HUES6 (cell line): ENCODE measurements around the gene THOC2.
"Not testable (repeated sequence)": the region's sequence is repeated elsewhere in the genome, so short reads cannot be mapped to it uniquely, and the experiment has no call there.

ENCODE experiments used
- H3K27ac ChIP-seq: 2 replicates; pipeline ENCODE4 v1.7.0; 2013; ENCODE audit warnings: low read depth, mild to moderate bottlenecking, low read length, inconsistent platforms
- H3K27me3 ChIP-seq: 2 replicates; pipeline ENCODE4 v1.6.1; 2013; ENCODE audit warnings: low read length; ENCODE audit not compliant: control insufficient read depth, insufficient read depth
- H3K36me3 ChIP-seq: 2 replicates; pipeline ENCODE4 v1.6.1; 2013; ENCODE audit warnings: low read length; ENCODE audit not compliant: control insufficient read depth, insufficient read depth
- H3K4me1 ChIP-seq: 2 replicates; pipeline ENCODE4 v1.6.1; 2013; ENCODE audit warnings: low read length; ENCODE audit not compliant: control insufficient read depth, insufficient read depth
- H3K4me3 ChIP-seq: 2 replicates; pipeline ENCODE4 v1.5.1; 2013; ENCODE audit warnings: low read depth, low read length
- H3K9ac ChIP-seq: one replicate; pipeline ENCODE4 v1.6.1; 2013; ENCODE audit warnings: mild to moderate bottlenecking, low read length
- H3K9me3 ChIP-seq: 2 replicates; pipeline ENCODE4 v1.6.1; 2013; ENCODE audit warnings: low read depth, low read length; ENCODE audit not compliant: control insufficient read depth, insufficient read depth

Gene THOC2

GRCh38 chrX:123735137-123735536, 2.3 kb upstream of the THOC2 start:
- not testable (repeated sequence) for H3K9ac ChIP-seq, H3K9me3 ChIP-seq

DNA sequence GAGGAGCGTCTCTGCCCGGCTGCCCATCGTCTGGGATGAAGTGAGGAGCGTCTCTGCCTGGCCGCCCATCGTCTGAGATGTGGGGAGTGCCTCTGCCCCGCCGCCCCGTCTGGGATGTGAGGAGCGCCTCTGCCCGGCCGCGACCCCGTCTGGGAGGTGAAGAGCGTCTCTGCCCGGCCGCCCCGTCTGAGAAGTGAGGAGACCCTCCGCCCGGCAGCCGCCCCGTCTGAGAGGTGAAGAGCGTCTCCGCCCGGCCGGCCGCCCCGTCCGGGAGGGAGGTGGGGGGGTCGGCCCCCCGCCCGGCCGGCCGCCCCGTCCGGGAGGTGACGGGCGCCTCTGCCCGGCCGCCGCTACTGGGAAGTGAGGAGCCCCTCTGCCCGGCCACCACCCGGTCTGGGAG, 1.2 kb upstream of the THOC2 start:
- not testable (repeated sequence) for H3K27me3 ChIP-seq

More at GRCh38 chrX:123735137-123735536, 2.3 kb upstream of the THOC2 start:
- not testable (repeated sequence) for H3K27ac ChIP-seq, H3K4me1 ChIP-seq, H3K4me3 ChIP-seq, H3K36me3 ChIP-seq, H3K27me3 ChIP-seq

DNA sequence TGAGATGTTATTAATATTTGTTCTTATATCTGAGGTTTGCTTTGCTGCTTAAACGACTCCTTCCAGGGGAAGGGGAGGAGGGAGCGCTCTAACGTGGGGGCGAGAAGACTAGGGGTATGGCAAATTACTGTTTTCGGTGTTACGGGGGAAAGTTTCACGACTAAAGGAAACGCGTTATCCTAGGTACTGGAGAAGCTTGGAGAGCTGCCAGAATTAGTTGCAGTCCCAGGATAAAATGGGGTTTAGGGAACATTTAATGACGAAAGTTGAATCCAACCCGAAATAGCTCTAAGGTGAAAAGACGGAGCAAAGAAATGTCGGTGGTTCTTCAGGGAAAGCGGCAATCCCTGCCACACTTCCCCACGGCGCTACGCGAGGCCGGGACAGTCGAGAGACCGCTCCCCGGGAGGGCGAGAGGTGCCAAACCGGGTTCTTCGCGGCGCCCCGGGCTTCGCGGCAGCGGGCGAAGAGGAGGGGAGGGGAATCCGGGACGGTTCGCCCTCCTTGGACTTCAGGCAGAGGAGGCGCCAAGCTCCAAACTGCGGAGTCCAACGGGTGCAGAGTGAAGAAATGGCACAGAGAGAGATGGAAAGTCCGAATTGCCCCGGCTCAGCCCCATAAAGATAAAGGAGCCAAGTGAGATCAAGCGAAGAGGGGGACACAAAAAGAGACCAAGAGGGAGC, 724 bp downstream of the THOC2 start:
- Histone ChIP-seq H3K36me3 (no peaks in the 10 kb centered on the region), H3K27ac (peak overlapping the region; percentile 80; the same call in 1 of the 2 replicates), H3K4me3 (peak overlapping the region; percentile 89), H3K9ac (peak overlapping the region; percentile 94), H3K4me1 (no peaks in the 10 kb centered on the region), H3K9me3 (peaks cover 6% of the 10 kb centered on the region; the same call in 1 of the 2 replicates), H3K27me3 (no peaks in the 10 kb centered on the region)

More for the DNA sequence above, 1.2 kb upstream of the THOC2 start:
- H3K9ac ChIP-seq, H3K4me1 ChIP-seq, H3K9me3 ChIP-seq, H3K36me3 ChIP-seq, H3K27ac ChIP-seq, H3K4me3 ChIP-seq: not testable (repeated sequence)

DNA sequence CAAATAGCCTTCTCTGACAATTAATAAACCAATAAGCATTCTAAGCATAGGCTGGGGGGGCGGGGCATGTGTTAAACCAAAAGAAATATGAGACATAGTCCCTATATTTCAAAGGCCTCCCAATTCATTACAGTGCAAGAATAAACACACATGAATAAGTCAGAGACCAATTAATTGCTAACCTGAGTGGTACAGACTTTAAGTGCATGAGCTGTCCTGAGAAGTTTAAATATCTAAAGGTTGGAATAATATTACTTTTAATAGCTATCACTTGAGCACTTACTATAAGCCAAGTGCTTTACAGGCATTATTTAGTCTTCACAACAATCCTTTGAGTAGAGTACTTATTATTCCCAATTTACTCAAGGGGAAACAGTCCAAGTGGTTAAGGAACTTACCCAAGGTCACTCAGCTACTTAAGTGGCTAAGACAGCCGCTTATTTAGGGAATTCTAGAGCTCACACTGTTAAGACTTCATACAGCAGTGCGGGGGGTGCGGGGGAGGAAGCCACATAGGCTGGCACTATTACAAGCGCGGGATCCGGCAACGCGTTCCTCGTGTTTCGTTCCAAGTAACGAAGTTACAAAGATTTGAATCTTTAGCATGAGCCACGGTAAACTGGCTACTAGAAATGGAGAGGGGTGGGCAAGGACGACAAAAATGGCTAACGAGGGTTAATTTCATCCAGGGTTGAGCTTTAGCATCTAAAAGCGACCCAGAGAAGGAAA, 1.4 kb downstream of the THOC2 start:
- Histone ChIP-seq H3K27ac (peak overlapping the region; percentile 80; the same call in 1 of the 2 replicates), H3K4me1 (no peaks in the 10 kb centered on the region), H3K4me3 (peak overlapping the region; percentile 89), H3K9me3 (peaks cover 6% of the 10 kb centered on the region; the same call in 1 of the 2 replicates), H3K9ac (peak overlapping the region; percentile 94), H3K36me3 (no peaks in the 10 kb centered on the region), H3K27me3 (no peaks in the 10 kb centered on the region)

GRCh38 chrX:123728554-123728953, 4.3 kb downstream of the THOC2 start:
- Histone ChIP-seq H3K4me1 (no peaks in the 10 kb centered on the region), H3K9ac (no peak overlapping the region), H3K9me3 (peaks cover 6% of the 10 kb centered on the region; the same call in 1 of the 2 replicates), H3K27ac (no peak overlapping the region), H3K27me3 (no peaks in the 10 kb centered on the region), H3K36me3 (no peaks in the 10 kb centered on the region), H3K4me3 (no peak overlapping the region)

GRCh38 chrX:123728016-123728415, 4.8 kb downstream of the THOC2 start:
- no peak overlapping the region for H3K4me3 ChIP-seq
- H3K4me1 ChIP-seq = no peaks in the 10 kb centered on the region
- H3K27ac ChIP-seq = no peak overlapping the region
- H3K9ac ChIP-seq = no peak overlapping the region
- no peaks in the 10 kb centered on the region for H3K27me3 ChIP-seq
- peaks cover 1% of the 10 kb centered on the region; the same call in 1 of the 2 replicates for H3K9me3 ChIP-seq
- H3K36me3 ChIP-seq = no peaks in the 10 kb centered on the region

DNA sequence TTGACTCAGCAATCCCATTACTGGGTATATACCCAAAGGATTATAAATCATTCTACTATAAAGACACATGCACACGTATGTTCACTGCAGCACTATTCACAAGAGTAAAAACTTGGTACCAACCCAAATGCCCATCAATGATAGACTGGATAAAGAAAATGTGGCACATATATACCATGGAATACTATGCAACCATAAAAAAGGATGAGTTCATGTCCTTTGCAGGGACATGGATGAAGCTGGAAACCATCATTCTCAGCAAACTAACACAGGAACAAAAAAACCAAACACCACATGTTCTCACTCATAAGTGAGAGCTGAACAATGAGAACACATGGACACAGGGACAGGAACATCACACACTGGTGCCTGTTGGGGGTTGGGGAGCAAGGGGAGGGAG, 10.7 kb downstream of the THOC2 start:
- not testable (repeated sequence) for H3K27me3 ChIP-seq, H3K9ac ChIP-seq

DNA sequence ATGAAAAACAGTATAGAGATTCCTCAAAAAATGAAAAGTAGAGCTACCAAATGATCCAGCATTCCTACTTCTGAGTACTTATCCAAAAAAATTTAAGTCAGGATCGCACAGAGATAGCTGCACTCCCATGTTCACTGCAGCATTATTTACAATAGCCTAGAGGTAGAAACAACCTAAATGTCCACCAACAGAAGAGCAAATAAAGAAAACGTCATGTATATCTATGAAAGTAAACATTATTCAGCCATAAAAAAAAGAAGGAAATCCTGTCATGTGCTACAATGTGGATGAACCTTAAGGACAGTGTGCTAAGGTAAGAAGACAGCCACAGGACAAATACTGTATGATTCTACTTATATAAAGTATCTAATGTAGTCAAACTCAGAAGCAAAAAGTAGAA, 12.4 kb downstream of the THOC2 start:
- H3K9ac ChIP-seq = no peak overlapping the region
- H3K27ac ChIP-seq = no peak overlapping the region
- H3K27me3 ChIP-seq = no peaks in the 10 kb centered on the region
- no peak overlapping the region for H3K4me3 ChIP-seq
- no peaks in the 10 kb centered on the region for H3K36me3 ChIP-seq
- peaks cover 3% of the 10 kb centered on the region; the same call in 1 of the 2 replicates for H3K9me3 ChIP-seq
- no peaks in the 10 kb centered on the region for H3K4me1 ChIP-seq

More for the DNA sequence above, 10.7 kb downstream of the THOC2 start:
- not testable (repeated sequence) for H3K4me1 ChIP-seq, H3K36me3 ChIP-seq, H3K4me3 ChIP-seq, H3K27ac ChIP-seq, H3K9me3 ChIP-seq

DNA sequence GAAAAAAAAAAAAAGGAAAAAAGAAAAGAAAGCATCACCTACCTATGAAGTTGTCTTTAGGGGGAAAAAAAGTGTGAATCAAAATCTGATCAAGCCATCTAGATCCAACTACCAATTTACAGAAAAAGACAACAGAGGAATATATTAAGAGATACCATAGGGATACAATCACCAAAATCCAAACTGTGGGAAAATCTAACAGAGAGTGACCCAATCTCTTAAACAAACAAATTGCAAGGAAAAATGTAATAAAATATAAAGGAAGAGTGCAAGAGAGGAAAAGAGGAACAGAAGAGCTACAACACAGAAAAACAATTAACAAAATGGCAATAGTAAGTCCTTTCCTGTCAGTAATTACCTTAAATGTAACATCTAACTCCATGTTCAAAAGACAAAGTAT, 19.0 kb downstream of the THOC2 start:
- no peak overlapping the region for H3K4me3 ChIP-seq
- H3K27ac ChIP-seq = no peak overlapping the region

DNA sequence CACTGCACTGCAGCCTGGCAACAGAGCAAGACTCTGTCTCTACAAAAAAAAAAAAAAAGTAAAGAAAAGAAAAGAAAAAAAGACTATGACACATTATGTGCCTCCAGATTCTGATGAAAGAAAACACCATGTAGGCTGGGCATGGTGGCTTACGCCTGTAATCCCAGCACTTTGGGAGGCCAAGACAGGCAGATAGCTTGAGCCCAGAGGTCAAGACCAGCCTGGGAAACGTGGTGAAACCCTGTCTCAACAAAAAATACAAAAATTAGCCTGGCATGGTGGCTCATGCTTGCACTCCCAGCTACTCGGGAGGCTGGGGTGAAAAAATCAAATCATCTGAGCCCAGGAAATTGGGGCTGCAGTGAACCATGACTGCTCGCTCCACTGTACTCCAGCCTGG, 19.4 kb downstream of the THOC2 start:
- H3K27me3 ChIP-seq = no peaks in the 10 kb centered on the region
- no peak overlapping the region for H3K27ac ChIP-seq
- no peak overlapping the region for H3K4me3 ChIP-seq

More for the DNA sequence above, 19.0 kb downstream of the THOC2 start:
- Histone ChIP-seq H3K36me3 (no peaks in the 10 kb centered on the region), H3K27me3 (no peaks in the 10 kb centered on the region), H3K9me3 (peaks cover 3% of the 10 kb centered on the region; the same call in 1 of the 2 replicates), H3K9ac (no peak overlapping the region), H3K4me1 (no peaks in the 10 kb centered on the region)

DNA sequence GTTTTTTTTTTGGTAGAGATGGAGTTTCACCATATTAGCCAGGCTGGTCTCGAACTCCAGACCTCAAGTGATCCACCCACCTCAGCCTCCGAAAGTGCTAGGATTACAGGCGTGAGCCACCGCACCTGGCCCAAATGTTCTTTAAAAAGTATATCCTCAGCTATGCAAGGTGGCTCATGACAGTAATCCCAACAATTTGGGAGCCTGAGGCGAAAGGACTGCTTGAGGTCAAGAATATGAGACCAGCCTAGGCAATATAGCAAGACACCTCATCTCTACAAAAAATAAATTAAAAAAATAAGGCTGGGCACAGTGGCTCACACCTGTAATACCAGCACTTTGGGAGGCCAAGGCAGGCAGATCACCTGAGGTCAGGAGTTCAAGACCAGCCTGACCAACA, 21.7 kb downstream of the THOC2 start:
- H3K9ac ChIP-seq = not testable (repeated sequence)

More for the DNA sequence above, 19.4 kb downstream of the THOC2 start:
- peaks cover 3% of the 10 kb centered on the region; the same call in 1 of the 2 replicates for H3K9me3 ChIP-seq
- H3K36me3 ChIP-seq = no peaks in the 10 kb centered on the region
- no peak overlapping the region for H3K9ac ChIP-seq
- H3K4me1 ChIP-seq = no peaks in the 10 kb centered on the region

More for the DNA sequence above, 21.7 kb downstream of the THOC2 start:
- not testable (repeated sequence) for H3K27ac ChIP-seq, H3K4me3 ChIP-seq, H3K27me3 ChIP-seq, H3K36me3 ChIP-seq, H3K4me1 ChIP-seq, H3K9me3 ChIP-seq
